NCI-H1417 (cell line): ENCODE results near the gene GLIS2.

Source experiments
- DNase-seq, 3 experiments: peaks; one replicate each; lab custom pipeline; 2025; lab: John Stamatoyannopoulos, UW

The GLIS2 gene

DNA sequence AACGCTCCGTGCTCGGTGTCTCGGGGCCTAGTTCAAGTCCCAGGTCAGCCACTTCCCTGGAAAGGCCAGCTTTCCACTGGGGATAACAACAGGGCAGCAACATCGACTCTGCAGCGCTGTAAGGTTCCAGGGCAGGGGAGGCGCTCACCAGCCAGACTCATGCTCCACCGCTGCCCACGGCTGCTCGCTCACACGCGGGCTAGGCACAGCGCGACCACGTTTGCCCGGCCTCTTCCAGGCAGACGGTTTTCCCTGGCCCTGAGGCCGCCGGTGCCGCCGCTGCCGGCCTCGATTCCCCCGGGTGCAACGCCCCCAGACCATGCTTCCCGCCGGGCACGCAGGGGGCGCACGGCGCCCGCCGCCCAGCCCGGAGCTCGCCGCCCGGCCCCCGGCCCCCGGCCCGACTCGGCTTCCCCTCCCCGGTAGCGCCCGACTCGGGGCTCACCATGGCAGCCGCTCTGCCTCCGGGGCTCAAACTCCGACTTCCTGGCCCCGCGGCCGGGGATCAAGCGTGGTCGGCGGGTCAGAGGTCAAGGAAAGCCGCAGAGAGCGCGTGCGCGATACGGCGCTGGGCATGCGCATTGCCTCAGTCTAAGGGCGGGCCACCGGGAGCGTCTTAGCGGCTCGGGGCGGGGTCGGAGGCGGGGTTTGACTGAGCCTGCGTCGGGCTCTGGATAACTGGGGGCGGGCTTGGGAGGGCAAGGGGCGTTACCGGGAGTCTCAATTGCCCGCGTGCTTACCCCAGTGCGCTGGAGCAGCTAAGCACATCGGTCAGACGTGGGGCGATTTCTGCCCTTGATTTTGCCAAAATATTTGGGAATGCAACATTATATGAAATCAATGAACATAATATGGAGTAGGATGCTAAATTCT, 35.2 kb downstream of the GLIS2 start, which contains the start of gene PAM16:
TSS of gene PAM16 (minus strand) at position 535 of the 873 bp plus-strand sequence. CDS start at position 448, 87 bp downstream.
- peak; percentile 88 to 97 (median 95) for DNase-seq

DNA sequence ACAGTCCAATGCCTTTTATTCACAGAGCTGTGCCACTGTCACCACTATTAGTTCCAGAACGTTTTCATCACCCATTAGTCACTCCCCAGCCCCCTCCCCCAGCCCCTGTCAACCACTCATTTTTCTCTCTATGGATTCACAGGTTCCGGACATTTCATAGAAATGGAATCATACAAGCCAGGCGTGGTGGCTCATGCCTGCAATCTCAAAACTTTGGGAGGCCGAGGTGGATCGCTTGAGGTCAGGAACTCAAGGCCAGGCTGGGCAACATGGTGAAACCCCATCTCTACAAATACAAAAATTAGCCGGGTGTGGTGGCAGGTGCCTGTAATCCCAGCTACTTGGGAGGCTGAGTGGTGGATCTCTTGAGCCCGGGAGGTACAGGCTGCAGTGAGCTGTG, 36.0 kb downstream of the GLIS2 start:
- DNase-seq: no peak

DNA sequence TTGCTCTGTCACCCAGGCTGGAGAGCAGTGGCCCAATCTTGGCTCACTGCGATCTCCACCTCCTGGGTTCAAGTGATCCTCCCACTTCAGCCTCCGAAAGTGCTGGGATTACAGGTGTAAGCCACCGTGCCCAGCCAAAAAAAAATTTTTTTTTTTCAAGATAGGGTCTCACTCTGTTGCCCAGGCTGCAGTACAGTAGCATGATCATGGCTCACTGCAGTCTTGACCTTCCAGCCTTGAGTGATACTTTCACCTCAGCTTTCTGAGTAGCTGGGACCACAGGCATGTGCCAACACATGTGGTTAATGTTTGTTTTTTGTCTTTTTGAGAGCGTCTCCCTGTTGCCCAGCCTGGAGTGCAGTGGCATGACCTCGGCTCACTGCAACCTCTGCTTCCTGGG, 37.0 kb downstream of the GLIS2 start:
- no peak for DNase-seq

DNA sequence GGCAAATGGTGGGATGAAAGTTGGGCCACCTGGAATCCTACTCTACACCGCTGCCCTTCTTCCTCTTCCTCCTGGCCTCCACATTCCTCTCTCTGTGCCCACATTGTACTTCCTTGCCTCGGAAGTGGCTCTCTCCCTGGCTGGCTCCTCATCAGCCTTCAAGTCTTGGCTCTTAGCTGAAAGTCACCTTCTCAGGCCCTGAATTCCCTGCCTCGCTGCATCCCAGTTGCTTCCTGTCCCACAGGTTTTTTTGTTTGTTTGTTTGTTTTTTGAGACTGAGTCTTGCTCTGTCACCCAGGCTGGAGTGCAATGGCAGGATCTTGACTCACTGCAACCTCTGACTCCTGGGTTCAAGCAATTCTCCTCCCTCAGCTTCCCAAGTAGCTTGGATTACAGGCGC, 37.8 kb downstream of the GLIS2 start:
- DNase-seq: no peak

DNA sequence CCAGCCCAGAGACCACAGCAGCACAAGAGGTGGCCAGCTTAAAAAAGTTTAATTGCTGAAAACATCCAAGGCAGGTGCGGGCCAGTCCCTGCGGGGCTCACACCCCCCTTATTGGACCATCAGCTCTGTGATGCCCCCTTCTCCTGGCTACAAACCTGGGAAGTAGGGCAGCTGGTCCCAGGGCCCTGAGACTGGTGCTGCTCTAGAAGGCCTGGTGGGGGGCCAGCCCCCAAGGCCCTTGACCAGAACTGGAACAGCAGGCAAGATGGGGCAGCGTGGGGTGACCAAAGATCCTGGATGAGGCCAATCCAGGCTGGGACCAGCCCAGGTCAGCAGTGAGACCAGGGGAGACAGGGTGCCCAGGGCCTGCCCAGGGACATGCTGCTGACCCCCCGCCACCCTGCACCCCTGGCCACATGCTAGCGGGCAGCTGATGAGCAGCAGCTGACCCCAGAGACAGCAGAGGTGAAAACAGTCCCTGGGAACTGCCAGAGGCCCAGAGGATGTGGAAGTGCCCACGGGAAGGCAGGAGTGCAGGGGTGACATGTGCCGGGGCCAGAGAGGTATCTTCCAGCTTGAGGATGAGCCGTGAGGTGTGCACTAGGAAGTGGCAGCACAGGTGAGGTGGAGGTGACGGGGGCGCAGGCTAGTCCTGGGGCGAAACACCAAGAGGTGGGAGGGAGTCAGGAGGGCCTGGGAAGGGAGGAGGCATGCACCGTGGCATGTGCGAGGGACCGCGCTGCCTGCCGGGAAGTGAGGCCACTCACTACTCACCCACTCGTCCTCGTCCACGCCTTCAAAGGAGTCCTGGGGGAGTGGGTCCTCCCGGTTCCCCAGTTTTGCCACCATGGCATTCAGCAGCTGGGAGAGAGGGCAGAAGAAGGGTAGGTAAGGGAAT, 38.9 kb downstream of the GLIS2 start:
- DNase-seq: no peak

DNA sequence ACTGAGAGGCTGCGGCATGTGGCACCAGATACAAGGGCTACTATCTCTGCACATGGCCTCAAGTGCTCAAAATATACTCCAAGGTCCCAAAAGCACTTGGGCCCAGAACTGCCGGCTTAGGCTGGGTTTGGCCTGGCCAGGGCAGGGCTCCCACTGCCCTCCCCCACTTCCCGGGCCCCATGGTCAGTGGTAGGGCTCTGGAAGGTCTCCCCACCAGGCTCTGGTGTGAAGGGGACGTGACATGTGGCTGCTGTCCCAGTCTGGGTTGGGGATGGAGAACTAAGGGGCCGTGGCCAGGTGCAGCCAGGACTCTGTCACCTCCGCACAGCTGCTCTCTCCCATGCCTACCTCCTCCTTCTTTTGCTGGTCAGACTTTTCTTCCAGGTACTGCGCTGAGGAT, 41.0 kb downstream of the GLIS2 start:
- DNase-seq: no peak

DNA sequence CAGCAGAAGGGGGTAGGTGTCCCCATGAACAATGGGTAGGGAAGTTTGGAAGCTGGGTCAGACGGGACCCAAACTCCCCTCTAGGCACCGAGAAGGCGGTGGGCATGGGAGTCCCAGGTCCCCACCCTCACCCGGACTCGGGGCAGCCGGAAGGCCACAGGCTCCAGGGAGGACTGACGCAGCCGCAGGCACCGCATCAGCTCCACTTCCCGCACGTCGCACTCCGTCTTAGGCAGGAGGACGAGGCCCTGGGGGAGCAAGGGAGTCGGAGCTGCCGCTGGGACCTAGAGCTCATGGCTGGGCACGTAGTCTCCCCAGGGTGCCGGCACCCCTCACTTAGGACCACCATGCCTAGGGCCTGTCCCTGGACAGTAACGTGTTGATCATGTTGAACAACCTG, 42.4 kb downstream of the GLIS2 start:
- no peak for DNase-seq

DNA sequence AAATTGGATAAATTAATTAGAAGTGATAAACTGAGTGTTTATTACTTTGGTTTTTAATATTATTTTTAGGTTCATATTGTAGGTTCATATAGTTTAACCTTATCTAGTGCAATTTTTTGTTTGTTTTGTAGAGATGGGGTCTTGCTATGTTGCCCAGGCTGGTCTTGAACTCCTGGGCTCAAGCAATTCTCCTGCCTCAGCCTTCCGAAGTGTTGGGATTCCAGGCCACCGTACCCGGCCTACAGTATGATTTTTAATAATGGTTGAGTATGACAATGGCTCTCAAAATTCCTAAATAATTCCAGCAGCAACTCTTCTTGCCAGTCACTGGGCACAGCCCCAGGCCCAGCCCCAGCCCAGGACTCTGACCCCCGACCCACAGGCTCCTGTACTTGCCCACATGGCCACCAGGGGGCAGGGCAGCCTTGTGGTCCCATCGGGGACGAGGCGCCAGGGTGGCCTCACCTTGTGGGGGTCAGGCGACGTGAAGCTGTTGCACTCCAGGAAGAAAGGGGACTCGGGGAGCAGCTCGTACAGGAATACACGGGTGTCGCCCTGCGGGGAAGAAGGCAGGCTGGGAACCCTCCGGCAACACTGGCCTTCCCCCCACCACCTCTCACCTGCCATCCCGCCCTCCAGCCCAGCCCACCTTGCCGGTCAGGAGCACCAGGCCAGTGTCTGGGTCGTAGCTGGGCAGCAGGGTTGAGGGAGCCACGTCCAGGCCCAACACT, 43.1 kb downstream of the GLIS2 start:
- DNase-seq: peak in 1 of 3 experiments; percentile 50

DNA sequence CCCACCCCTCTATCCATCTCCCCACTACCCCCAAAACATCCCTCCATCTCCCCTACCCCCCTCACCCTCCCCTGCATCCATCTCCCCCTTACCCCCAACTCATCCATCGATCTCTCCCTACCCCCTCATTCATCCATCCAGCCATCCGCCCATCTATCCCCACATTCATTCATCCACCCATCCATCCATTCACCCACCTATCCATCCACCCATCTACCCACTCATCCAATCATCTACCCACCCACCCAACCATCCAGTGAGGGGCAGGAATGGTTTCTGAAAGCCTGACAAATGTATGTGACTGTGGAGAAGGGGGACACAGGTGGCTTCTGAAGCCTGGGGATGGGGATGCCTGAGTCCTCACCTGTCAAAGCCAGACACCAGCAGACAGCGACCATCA, 44.0 kb downstream of the GLIS2 start:
- no peak for DNase-seq

DNA sequence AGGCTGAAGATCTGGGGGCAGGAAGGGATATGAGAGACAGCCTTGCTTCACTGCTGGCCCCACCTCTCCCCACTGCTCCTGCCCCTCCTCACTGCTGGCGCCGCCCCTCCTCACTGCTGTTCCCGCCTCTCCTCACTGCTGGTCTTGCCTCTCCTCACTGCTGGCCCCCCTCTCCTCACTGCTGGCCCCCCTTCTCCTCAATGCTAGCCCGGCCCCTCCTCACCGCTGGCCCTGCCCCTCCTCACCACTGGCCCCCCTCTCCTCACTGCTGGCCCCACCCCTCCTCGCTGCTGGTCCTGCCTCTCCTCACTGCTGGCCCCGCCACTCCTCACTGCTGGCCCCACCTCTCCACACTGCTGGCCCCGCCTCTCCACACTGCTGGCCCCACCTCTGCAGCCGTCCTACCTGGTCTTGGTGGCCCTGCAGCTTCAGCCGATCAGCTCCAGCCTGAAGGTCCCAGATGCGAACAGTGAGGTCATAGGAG, 44.7 kb downstream of the GLIS2 start:
- DNase-seq: peak in 1 of 3 experiments; percentile 9

DNA sequence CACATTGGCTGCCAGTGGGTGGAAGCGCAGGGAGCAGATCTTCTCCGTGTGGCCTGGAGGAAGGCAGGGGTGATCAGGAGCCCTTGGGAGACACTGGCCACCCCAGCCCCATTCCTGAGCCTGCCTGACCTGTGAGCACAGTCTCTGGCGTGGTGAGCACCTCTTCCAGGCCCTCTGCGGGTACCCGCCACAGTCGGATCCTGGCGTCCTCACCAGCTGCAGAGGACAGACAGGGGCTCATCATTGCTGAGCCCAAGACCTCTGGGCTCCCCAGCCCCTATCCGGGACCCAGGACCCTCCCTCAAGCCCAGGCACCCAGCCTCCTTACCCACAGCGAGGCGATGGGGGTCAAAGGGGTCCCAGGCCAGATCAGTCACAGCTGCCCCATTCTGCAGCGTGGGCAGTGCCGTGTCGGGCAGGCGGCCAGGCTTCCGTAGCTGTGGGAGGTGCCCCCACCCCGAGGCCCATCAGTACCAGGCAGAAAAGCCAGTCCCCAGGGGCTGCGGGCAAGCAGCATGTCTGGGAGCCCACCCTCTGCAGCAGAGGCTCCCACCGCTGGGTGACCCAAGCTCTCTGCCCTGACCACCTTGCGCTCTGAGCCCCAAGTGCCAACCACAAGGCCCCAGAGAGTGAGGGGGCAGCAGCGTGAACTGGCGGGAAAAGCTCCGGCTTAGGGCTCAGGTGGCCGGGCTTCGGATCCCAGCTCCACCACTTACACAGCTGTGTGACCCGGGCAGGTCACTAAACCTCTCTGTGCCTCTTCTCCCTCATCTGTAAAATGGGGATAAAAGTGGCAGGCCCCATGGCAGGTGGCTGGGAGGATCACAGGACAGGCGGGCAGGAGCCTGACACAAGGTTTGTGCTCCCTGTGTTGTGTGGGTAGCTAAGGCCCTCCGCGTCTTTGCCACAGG, 45.4 kb downstream of the GLIS2 start:
- DNase-seq: no peak

DNA sequence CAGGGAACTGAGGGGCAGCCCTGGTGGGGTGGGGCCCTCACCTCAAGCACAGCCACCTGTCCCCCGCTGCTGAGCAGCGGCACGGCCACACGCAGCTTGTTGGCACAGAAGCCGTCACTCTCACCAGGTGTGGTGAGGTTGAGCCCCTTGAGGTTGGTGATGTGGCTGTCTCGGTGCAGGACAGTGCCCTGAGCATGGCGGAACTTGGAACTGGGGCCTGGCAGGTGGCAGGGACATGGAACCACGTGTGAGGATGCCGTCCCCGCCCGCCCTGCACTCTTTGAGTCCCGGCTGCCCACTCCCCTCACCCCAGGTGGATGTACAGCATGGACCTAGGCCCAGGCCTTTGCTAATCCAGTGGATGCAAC, 46.1 kb downstream of the GLIS2 start:
- DNase-seq: no peak

DNA sequence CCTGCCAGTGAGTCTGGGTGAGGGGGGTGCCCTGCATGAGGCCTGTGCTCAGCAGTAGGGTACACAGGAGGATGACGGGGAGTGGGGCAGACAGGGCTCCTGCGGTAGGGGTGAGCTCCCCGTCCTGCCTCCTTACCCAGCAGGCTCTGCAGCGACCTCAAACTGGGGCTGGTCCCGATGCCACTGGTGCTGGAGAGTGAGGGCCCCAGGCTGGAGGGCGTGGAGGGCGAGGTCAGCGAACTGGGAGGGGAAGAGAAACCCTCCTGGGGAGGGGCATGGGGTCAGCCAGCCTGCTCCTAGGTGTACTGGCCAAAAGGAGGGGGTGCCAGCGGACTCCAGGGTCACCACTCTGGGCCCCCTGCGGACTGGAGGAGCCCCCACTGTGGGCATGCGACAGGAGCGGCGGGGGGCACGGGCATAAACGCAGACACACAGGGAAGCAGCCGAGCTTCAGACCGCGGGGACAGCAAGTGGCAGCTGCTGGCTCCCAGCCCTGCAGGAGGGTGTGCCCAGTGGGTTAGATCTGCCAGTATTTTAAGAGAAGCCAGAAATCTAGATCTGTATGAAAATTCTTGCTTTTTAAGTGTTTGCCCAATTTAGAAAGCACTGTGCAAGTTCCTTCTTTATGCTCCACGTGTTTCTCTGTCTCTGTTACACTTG, 46.7 kb downstream of the GLIS2 start:
- no peak for DNase-seq

DNA sequence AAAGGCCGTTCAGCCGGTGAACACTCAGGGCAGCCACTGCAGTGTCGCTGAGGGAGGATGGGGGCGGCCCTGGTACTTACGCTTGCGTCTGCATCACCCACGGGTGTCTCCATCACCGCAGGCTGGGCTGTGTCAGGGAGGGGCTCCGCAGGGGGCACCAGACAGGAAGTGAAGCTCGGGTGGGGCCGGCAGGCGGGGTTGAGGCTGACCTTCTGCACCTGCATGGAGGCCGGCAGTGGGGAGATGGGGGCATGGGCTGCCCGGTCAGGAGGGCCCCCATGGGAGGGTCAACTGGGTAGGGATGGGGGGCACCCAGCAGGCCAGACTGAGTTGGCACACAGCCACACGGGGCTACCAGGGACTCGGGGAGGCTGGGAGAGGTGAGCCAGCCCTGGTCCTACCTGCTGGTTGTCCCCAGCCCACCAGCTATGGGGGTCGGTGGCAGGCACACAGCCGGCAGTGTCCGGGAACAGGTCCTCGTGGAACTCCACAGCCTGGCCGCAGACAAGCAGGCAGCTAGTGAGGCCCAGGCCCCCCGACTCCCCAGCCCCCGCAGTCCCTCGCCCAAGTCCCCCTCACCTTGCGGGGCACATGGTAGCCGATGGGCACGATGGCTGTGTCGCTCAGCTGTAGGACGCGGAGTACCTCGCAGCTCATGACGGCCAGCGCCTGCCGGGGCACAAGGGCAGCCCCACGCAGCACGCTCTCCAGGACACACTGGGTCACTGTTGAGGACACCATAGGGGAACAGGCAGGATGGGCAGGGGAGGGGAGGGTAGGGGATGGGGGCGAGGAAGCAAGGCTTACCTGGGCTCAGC, 48.5 kb downstream of the GLIS2 start:
- DNase-seq: no peak

DNA sequence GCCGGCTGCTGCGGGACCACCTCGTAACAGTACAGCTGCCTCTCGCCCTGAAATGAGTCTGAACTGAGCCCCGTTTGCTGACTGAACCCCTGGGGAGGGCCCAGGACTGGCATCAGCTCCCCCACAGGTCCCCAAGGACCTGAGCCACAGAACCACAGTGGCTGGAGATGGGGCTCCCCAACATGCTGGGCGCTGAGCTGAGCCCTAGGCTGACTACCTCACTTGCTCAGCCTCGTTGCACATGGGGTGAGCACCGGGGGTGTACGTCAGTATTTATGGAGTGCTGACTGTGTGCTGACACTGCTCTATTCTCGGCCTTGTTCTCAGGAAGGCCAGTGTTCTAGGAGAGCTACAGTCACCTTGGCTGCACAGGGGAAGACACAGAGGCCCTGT, 49.1 kb downstream of the GLIS2 start:
- DNase-seq: no peak

DNA sequence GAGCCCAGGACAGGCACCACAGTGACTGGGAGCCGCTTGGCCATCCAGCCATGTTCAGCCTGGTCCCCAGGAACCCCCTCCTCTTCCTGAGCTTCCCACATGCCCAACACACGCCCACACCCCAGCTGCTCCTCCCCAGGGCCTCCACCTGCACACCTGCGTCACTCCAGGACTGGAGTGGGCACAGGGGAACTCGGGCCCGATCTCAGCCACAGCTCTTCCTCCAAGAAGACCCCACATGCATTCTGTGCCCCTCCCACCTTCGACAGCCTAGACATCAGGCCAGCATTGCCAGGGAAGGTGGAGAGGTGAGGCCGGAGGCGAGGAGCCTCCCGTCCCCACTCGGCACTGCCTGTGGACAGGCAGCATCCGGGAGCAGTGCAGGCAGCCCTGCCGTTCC, 49.7 kb downstream of the GLIS2 start:
- no peak for DNase-seq

DNA sequence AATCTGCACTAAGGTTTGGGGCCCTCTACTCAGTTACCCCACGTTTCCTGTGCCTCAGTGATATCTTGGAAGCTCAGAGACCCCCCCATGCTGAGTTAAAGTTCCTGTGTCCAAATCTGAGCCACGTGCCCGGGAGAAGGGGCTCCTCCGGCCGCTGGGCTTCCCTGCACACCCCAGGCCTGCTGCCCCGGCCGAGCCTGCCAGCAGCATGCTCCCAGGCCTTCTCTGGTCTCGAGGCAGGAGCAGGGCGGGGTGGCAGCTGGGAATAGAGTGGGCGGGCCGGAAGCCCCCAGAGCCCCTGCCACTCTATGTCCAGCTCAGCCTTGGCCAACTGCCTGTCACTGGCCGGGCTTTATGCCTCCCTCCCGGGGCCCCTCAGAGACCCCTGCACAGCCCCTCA, 50.1 kb downstream of the GLIS2 start:
- DNase-seq: no peak

DNA sequence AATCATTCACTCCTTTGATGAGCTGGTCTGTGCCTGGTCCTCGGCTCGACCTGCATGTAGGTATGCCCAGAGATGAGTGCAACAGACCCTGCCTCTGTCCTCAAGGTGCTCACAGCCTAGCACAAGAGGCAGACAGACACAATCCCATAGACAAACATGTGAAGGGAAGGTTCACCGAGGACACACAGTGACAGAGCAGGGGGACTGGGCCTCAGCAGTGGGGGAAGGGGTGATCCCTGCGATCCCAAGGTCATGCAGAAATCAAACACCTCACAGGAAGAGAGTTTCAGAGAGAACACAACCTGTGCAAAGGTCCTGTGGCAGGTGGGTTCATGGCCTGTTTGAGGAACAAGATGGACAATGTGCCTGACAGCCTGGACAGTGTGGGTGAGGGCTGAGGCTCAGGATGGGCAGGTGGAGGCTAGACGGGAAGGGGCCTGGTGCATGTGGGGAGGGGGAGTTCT, 51.6 kb downstream of the GLIS2 start:
- no peak for DNase-seq

DNA sequence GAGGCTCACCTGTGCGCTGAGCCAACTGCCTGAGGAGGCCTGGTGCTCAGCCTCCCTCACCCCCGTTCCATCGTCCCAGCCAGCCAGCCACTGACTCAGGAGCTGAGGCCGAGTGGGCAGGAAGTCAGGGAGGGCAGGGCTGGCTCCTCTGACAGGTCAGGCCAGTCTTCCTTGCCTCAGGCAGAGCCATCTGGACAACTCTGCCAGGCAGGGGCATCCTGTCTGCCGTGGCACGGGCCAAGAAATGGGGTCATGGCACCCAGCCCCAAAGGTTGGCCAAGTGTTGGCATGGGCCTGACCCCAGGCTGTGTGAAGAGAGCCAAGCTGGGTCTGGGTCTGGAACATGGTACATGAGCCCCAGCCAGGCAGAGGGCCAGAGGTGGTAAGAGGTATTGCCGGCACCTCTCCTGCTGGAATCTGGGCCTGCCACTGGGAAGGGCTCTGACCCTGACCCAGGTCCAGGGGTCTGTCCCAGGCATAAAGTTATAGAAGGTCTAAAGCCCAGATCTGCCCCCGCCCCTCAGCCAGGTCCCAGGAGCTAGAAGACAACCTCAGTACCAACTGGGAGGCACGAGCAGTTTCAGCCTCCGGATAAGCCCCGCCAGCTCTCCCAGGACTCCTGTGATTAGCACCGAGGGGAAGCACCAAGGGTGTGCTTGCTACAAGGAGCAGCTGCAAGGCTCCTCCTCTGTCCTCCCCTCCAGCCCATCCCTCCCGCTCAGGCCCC, 53.3 kb downstream of the GLIS2 start:
- DNase-seq: no peak
